Keratinocyte (primary cell): ENCODE data around the gene ACYP2.

Experiments
- EZH2 ChIP-seq: IDR thresholded peaks from one replicate; pipeline ENCODE4 v1.6.1; 2012; ENCODE audit warnings: inconsistent platforms, mild to moderate bottlenecking, low read length, moderate library complexity
- TF ChIP-seq, protein P1 (sequence below), 3 experiments: IDR thresholded peaks in 1 of 3; conservative IDR thresholded peaks in 1 of 3; optimal IDR thresholded peaks in 1 of 3; 2 replicates in 2 of 3; 3 replicates in 1 of 3; pipeline versions ENCODE3 to v1.5.1; 2011; ENCODE audit warnings: low read length in 3 of 3, mild to moderate bottlenecking in 3 of 3, moderate library complexity in 2 of 3, control low read depth in 1 of 3, inconsistent platforms in 1 of 3; ENCODE audit not compliant: insufficient read depth in 2 of 3; ENCODE audit errors: extremely low read depth in 1 of 3

DNA sequence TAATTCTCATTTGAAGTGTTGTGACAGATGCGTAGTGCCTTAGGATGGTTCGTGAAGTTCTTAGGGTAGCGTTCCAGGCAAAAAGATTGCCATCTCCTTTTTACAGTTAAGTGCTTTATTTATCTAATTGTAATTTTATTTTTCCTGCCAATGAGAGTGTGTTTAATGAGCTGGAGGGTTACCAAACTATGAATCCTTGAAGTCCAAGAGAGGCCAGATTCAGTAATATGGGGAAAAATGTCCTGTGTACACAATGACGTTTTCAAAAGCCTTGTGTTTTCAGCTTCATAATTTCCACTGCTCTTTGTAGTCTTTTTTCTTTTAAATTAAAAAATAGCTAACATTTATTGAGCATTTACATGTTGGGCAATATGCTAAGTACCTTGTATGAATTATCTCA lies 23.8 kb downstream of the ACYP2 start:
- TF ChIP-seq, protein P1, sequence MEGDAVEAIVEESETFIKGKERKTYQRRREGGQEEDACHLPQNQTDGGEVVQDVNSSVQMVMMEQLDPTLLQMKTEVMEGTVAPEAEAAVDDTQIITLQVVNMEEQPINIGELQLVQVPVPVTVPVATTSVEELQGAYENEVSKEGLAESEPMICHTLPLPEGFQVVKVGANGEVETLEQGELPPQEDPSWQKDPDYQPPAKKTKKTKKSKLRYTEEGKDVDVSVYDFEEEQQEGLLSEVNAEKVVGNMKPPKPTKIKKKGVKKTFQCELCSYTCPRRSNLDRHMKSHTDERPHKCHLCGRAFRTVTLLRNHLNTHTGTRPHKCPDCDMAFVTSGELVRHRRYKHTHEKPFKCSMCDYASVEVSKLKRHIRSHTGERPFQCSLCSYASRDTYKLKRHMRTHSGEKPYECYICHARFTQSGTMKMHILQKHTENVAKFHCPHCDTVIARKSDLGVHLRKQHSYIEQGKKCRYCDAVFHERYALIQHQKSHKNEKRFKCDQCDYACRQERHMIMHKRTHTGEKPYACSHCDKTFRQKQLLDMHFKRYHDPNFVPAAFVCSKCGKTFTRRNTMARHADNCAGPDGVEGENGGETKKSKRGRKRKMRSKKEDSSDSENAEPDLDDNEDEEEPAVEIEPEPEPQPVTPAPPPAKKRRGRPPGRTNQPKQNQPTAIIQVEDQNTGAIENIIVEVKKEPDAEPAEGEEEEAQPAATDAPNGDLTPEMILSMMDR (optimal IDR thresholded peaks at IDR 0.05 in 1 of 3, IDR thresholded peaks at IDR 0.05 in 1 of 3, conservative IDR thresholded peaks at IDR 0.05 in 1 of 3; ENCODE audit: extremely low read depth in 1 of 3, insufficient read depth in 2 of 3, low read length in 3 of 3), result no peak
- TF ChIP-seq EZH2, result no peak
